Measurements from ENCODE around the gene ACKR1.

Gene ACKR1, protein sequence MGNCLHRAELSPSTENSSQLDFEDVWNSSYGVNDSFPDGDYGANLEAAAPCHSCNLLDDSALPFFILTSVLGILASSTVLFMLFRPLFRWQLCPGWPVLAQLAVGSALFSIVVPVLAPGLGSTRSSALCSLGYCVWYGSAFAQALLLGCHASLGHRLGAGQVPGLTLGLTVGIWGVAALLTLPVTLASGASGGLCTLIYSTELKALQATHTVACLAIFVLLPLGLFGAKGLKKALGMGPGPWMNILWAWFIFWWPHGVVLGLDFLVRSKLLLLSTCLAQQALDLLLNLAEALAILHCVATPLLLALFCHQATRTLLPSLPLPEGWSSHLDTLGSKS

DNA sequence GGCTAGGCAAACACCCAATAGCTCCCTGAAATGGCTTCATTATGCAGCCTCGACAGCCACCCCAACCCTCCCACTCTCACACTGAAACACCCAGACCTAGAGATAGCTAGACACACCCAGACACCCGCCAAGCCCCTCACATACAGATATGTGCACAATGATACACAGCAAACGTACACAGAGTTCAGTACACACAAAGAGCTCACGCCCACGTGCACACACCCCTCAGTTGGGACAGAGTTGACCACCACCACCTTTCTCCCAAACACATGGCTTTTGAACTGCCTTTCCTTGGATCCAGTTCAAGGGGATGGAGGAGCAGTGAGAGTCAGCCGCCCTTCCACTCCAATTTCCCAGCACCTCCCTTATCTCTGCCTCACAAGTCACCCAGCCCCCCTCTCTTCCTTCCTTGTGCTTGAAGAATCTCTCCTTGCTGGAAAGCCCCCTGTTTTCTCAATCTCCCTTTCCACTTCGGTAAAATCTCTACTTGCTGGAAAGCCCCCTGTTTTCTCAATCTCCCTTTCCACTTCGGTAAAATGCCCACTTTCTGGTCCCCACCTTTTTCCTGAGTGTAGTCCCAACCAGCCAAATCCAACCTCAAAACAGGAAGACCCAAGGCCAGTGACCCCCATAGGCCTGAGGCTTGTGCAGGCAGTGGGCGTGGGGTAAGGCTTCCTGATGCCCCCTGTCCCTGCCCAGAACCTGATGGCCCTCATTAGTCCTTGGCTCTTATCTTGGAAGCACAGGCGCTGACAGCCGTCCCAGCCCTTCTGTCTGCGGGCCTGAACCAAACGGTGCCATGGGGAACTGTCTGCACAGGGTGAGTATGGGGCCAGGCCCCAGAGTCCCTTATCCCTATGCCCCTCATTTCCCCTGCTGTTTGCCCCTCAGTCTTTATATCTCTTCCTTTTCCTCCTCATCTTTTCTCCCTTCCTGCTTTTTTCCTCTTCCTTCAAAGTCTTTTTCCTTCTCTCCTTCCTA, at the start of gene ACKR1:
Gene ACKR1, plus strand, starts transcription at position 715 of the 981 bp plus-strand sequence. Its CDS starts 85 bp downstream, at position 800.
- FAIRE-seq: no peak

DNA sequence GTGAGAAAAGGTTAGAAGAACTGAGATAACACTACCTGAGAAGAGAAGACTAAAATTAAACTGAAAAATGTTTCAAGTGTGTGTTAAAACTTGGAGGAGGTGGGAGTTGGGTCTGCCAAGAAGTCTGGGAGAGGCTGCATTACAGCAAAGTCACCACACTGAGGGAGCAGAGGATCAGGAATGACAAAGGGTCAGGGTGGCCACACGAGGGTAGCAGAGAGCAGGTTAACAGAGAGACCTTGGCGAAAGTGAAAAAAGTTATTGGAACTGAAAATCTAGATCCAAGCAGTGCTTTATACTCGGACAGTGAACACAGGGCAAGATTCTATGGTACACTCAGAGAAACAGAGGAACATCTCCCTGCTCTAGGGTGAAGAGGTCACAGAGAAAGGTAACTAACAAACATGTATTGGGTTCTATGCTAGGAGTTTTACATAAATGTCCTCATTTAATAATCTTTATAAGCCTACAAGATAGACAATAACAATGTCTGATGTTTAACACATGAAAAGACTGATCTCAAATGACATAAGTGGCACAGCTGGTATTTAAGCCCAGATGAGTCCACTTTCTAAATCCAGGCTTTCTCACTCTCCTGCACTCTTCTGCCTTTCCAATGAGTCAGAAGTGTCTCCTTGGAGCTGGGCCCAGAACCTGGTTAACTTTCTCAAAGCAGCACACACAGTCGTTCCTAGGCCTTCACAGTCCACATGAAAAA, 43.5 kb upstream of the ACKR1 start:
- FAIRE-seq: no peak

DNA sequence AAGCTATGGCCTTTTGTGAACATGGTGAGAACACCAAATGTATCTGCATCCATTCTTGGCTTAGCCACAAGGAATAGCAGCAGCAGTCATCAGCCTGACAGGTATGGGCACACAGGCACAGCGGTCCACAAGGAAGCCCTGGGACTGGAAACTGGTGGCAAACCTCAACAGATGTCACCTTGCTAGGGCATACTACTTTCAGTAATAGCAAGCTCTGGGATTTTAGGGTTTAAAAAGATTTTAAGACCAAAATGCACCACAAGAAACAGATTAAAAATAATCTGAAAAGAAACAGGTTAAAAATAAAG, 43.0 kb upstream of the ACKR1 start:
- no peak for FAIRE-seq

GRCh38 chr1:159162516-159163265, 42.0 kb upstream of the ACKR1 start:
- no peak for FAIRE-seq

DNA sequence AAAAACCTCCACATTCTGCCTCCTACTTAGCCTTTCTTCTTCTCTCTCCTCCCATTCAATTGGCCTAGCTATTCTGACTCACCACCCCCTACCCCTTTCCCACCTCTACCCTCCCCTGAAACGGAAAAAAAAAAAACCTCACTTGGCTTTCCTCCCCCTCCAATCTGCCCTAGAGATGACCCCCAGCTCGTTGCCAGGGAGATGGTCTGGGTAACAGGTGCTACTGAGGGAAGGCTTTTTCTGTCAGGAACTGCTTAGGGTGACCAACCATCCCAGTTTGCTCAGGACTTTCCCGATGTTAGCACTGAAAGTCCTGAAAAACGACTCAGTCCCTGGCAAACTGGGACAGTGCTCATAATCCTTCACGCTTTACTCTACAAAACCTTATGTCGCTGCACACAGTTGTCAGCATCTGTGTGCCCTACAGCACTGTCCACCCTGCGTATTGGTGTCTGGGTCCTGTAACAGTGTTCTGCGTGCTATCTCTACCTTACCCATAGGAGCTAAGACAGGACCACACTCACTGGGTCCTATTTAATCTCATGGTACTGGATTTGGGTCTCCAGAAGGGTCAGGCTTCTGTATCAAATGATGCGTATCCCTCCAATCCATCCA, 41.0 kb upstream of the ACKR1 start:
- no peak for FAIRE-seq

- no peak for FAIRE-seq
Measured at GRCh38 chr1:159168043-159168442, 36.6 kb upstream of the ACKR1 start.

- FAIRE-seq: no peak
Measured at GRCh38 chr1:159170639-159171038, 34.0 kb upstream of the ACKR1 start.

DNA sequence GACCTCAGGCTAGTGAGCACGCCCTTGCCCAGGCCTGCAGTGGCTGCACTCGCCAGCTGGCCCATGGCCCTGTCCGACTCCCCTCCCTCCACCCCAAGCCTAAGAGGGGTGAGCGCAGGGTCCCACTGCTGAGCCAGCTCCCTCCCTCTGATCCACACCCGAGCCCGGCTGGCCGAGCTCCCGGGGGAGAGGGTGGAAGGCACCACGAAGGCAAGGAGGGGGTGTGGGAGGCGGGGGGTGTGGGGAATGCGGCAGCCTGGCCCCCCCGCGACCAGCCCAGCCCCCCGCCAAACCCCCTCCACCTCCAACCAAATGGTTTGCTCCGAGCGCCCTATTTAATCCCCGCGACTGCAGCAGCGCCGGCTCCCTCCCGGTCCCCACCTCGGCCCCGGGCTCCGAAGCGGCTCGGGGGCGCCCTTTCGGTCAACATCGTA, 33.4 kb upstream of the ACKR1 start, which contains the start of gene CADM3:
Gene CADM3, plus strand, starts transcription at position 362 of the 434 bp plus-strand sequence. CDS start 151 bp downstream, outside the sequence.
- no peak for FAIRE-seq

- no peak for FAIRE-seq
Measured at GRCh38 chr1:159171688-159172501, 32.8 kb upstream of the ACKR1 start.

DNA sequence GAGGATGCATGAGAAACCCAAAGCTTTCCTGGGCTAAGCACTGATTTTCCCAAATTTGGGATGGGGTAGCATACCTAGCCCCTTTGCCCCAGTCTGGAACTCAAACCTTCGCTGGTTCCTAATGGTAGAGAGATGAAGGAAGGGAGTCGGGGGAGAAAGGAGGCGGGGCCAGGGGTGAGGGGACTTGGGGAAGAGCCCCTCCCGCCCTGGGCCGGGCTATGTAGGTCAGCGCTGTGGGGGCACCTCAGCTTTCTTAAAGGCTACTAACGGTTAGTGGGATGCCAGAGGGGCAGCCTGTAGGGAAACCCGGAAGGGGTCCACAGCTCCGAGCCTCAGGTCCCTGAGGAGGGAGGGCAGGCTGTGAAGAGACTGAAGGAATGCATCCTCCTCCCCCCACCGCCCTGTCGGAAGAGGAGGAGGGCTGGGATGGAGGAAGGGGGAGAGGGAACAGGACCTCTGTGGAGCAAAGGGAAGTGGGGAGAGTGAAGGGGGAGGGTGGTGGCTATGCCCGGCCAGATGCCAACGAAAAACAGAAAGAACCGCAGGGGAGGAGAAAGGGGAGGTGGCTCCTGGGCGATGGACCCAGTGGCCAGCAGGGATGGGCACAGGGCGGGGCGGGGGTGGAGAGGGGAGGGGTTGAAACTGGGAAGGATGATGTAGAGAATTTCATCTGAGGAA, 31.9 kb upstream of the ACKR1 start:
- FAIRE-seq: no peak

GRCh38 chr1:159173320-159173719, 31.4 kb upstream of the ACKR1 start:
- no peak for FAIRE-seq

GRCh38 chr1:159175571-159175970, 29.1 kb upstream of the ACKR1 start:
- no peak for FAIRE-seq

- no peak for FAIRE-seq
Measured at GRCh38 chr1:159177272-159177907, 27.3 kb upstream of the ACKR1 start.

GRCh38 chr1:159179906-159180305, 24.8 kb upstream of the ACKR1 start:
- FAIRE-seq: no peak

GRCh38 chr1:159180516-159180915, 24.2 kb upstream of the ACKR1 start:
- FAIRE-seq: no peak

- no peak for FAIRE-seq
Measured at GRCh38 chr1:159181328-159182024, 23.2 kb upstream of the ACKR1 start.

GRCh38 chr1:159184201-159184600, 20.5 kb upstream of the ACKR1 start:
- FAIRE-seq: no peak

GRCh38 chr1:159185121-159185520, 19.6 kb upstream of the ACKR1 start:
- no peak for FAIRE-seq

GRCh38 chr1:159187033-159187432, 17.6 kb upstream of the ACKR1 start:
- no peak for FAIRE-seq

Measured in colon (tissue), 2 donors.